Bronchial epithelial cell (primary cell): ENCODE measurements around the gene ANGPTL2. TPM values are rescaled to one million over a fixed set of nuclear protein-coding genes. Genes with fewer than 3 reads are reported as not detected.

Experiments used
- DNase-seq: peaks from one replicate; pipeline ENCODE4 v3.0.0-alpha.2; 2010; ENCODE audit warnings: low read depth
- FAIRE-seq: peaks from 2 replicates; lab custom pipeline; 2011; peaks lifted over from hg19 to GRCh38; lab: Jason Lieb, UNC
- H3K27me3 ChIP-seq: 2 replicates; pipeline ENCODE4 v1.5.1; 2011; ENCODE audit warnings: low read length; ENCODE audit not compliant: control insufficient read depth, insufficient read depth
- H3K36me3 ChIP-seq: 2 replicates; pipeline ENCODE4 v1.5.1; 2011; ENCODE audit warnings: low read length; ENCODE audit not compliant: control insufficient read depth, insufficient read depth
- H3K4me3 ChIP-seq: 2 replicates; pipeline ENCODE4 v1.5.1; 2011; ENCODE audit warnings: mild to moderate bottlenecking, low read depth, low read length, control low read depth
- total RNA-seq: library from RNA; depleted of rRNA; stranded (reverse); fragments of >200 nt; gene quantifications from 2 replicates; pipeline ENCODE4 v1.2.1, GENCODE V29; 2014
- TF ChIP-seq, protein P1 (sequence below): IDR thresholded peaks from 2 replicates; pipeline ENCODE4 v1.5.1; 2011; ENCODE audit warnings: mild to moderate bottlenecking, moderate library complexity, low read length, control low read depth, inconsistent platforms; ENCODE audit not compliant: insufficient read depth, severe bottlenecking

ANGPTL2 gene
- total RNA-seq, 1 donor from 2014 or later, result 0.79 TPM

DNA sequence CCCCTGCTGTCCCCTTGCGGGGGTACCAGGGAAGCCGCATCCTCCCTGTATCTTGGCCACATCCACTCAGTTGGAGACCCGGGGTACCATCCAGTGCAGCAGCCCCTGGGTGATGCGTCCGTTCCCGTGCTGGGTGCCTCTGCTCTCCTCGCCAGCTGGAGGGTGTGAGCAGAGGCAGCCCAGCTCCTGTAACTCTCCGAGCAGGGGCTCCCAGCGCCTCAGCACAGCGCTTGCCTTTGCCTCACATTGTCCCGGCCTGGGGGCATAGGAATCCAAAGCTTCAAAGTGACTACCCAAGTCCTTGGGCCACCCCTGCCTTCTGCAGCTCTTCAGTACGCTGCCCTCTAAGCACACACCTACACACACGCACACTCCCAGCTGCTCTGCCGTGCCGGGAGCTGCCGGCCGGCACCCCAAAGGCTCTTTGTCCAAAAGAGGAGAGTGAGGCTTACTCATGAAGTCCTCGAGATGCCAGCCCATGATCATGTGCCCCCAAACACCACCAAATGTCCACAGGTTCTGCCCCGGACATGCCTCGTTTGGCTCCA lies 733 bp downstream of the ANGPTL2 start:
- no peak for DNase-seq
- H3K4me3 ChIP-seq, result no peak overlapping the region
- H3K27me3 ChIP-seq, result peaks cover 23% of the 10 kb centered on the region
- H3K36me3 ChIP-seq, result no peaks in the 10 kb centered on the region
- no peak for FAIRE-seq
- TF ChIP-seq, protein P1, sequence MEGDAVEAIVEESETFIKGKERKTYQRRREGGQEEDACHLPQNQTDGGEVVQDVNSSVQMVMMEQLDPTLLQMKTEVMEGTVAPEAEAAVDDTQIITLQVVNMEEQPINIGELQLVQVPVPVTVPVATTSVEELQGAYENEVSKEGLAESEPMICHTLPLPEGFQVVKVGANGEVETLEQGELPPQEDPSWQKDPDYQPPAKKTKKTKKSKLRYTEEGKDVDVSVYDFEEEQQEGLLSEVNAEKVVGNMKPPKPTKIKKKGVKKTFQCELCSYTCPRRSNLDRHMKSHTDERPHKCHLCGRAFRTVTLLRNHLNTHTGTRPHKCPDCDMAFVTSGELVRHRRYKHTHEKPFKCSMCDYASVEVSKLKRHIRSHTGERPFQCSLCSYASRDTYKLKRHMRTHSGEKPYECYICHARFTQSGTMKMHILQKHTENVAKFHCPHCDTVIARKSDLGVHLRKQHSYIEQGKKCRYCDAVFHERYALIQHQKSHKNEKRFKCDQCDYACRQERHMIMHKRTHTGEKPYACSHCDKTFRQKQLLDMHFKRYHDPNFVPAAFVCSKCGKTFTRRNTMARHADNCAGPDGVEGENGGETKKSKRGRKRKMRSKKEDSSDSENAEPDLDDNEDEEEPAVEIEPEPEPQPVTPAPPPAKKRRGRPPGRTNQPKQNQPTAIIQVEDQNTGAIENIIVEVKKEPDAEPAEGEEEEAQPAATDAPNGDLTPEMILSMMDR, result no peak

GRCh38 chr9:127119320-127119709 lies 3.1 kb downstream of the ANGPTL2 start:
- peaks cover 20% of the 10 kb centered on the region for H3K27me3 ChIP-seq
- FAIRE-seq (no peak), DNase-seq (no peak)
- H3K36me3 ChIP-seq, result no peaks in the 10 kb centered on the region
- no peak overlapping the region for H3K4me3 ChIP-seq
- TF ChIP-seq, protein P1, result no peak

- H3K36me3 ChIP-seq, result no peaks in the 10 kb centered on the region
- no peak overlapping the region for H3K4me3 ChIP-seq
- peaks cover 15% of the 10 kb centered on the region for H3K27me3 ChIP-seq
- FAIRE-seq (no peak), DNase-seq (no peak)
- TF ChIP-seq, protein P1, result no peak
Measured at GRCh38 chr9:127118597-127119319, 3.7 kb downstream of the ANGPTL2 start.

GRCh38 chr9:127117801-127118200 lies 4.6 kb downstream of the ANGPTL2 start:
- TF ChIP-seq, protein P1, result no peak
- H3K36me3 ChIP-seq, result no peaks in the 10 kb centered on the region
- peaks cover 12% of the 10 kb centered on the region for H3K27me3 ChIP-seq
- no peak for DNase-seq
- H3K4me3 ChIP-seq, result no peak overlapping the region
- FAIRE-seq, result no peak

DNA sequence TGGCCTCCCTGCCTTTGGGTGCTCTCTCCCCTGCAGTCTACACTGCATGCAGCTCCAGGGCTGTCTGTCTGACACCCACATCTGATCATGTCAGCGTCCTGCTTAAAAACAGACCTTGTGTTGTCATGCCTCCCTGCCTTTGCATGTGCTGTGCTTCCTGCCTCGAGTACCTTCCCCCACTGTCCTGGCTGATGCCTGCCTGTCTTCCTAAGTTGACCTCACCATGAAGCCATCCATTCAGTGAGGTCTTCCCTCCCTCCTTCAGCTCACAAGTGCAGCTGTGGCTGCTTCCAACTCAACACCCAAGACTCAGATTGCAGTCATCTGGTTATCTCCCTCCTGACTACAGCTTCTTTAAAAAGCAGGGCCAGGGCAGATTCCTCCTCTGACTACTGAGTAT lies 5.5 kb downstream of the ANGPTL2 start:
- Histone ChIP-seq H3K36me3 (no peaks in the 10 kb centered on the region), H3K27me3 (peaks cover 7% of the 10 kb centered on the region), H3K4me3 (no peak overlapping the region)
- TF ChIP-seq, protein P1, result no peak
- FAIRE-seq (no peak), DNase-seq (no peak)
